Effector memory CD8-positive, alpha-beta T cell (primary cell): Measurements from ENCODE around the gene VDAC1.

ENCODE experiments used
- ATAC-seq: fragments of 150-1000 bp; cut with Tn5 transposase; replicated peaks from 2 replicates; pipeline ENCODE4 v1.10.0; 2021; ENCODE audit warnings: mild to moderate bottlenecking, moderate library complexity
- DNase-seq, 3 experiments: peaks; one replicate each; pipeline ENCODE4 v3.0.0; 2021
- H3K27ac Mint-ChIP-seq, 2 donors: one replicate each; pipeline ENCODE4 v1.8.0; 2022; ENCODE audit warnings: mild to moderate bottlenecking in 2 of 2, mixed read lengths in 2 of 2, moderate library complexity in 2 of 2
- H3K27me3 Mint-ChIP-seq, 2 donors: one replicate each; pipeline ENCODE4 v1.8.0; 2022; ENCODE audit warnings: mixed read lengths in 2 of 2
- H3K36me3 Mint-ChIP-seq: one replicate; pipeline ENCODE4 v1.8.0; 2022; ENCODE audit warnings: mild to moderate bottlenecking, moderate library complexity, mixed read lengths; ENCODE audit not compliant: insufficient read depth
- H3K4me1 Mint-ChIP-seq, 2 donors: one replicate each; pipeline ENCODE4 v1.8.0; 2022; ENCODE audit warnings: low read depth in 2 of 2, mixed read lengths in 2 of 2
- H3K4me3 Mint-ChIP-seq, 2 donors: one replicate each; pipeline ENCODE4 v1.8.0; 2022; ENCODE audit warnings: mild to moderate bottlenecking in 2 of 2, mixed read lengths in 2 of 2, moderate library complexity in 2 of 2
- H3K9me3 Mint-ChIP-seq, 2 donors: one replicate each; pipeline ENCODE4 v1.8.0; 2022; ENCODE audit warnings: mixed read lengths in 2 of 2

Gene VDAC1

DNA sequence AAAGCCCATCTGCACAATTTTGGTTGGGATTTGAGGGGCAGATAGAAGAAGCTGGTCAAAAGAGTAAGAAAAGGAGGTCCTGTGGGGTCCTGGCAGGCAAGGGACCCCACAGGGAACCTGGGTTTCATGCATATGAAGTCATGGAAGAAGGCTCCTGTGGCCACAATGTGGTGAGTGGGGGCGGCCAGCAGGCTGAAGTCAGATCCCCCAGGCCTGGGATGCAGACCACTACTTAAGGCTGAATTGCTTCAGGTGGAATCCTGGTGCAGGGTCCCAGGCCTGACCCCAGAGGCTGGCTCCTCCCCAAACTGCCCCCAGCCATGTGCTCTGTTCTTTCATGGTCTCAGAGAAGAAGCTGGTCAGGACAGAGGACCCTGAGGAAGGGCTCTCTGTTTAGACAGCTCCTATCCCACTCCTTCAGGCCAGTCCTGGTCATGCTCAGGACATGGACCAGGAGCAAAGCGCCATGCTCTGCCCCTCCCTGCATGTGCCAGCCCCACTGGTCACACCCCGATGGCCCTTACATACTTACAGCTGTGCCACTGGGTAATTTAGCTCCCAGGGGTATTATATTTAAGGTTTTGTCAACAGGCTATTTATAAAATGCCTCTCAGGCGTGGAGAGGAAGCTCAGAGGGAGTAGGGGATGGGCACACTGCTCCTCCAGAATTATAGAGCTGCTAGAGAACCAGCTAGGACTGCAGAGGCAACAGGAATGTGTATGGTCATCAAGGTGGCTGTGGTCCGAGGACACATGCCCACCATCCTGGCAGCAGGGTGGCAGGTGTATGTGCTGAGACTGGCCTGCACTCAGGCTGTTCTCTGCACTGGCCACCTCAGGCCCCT lies 69.7 kb downstream of the VDAC1 start:
- H3K4me1 Mint-ChIP-seq: peaks cover 3 to 6% of the 10 kb centered on the region in 2 donors
- no peak overlapping the region for H3K4me3 Mint-ChIP-seq
- H3K27ac Mint-ChIP-seq: peak overlapping the region; percentile 7 to 10
- no peak for DNase-seq
- no peaks in the 10 kb centered on the region for H3K36me3 Mint-ChIP-seq
- peaks cover 0 to 24% of the 10 kb centered on the region in 2 donors for H3K27me3 Mint-ChIP-seq
- no peaks in the 10 kb centered on the region for H3K9me3 Mint-ChIP-seq
- ATAC-seq: peak; percentile 20

DNA sequence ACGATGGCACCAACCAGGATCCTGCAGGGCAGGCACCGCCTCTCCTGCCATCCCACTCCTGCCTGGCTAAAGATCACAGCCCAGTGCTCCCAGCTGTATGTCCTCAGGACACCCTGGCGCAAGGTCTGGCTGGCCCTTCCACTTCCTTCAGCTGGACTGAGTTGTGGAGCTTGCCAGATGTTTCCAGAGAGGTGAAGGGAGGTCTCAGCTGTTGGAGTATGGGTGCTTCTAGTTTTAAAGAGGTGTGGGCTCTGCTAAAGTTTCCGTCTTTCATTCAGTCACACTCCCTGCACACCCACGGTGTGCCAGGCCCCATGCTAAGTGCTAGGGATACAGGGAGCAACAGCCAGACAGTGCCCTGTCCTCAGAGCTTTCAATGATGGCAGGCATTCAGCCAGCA lies 70.5 kb downstream of the VDAC1 start:
- Mint-ChIP-seq H3K4me1 (peaks cover 5 to 8% of the 10 kb centered on the region in 2 donors), H3K9me3 (no peaks in the 10 kb centered on the region), H3K27me3 (peaks cover 0 to 24% of the 10 kb centered on the region in 2 donors), H3K27ac (peak overlapping the region in 1 of 2 donors; percentile 85), H3K36me3 (no peaks in the 10 kb centered on the region), H3K4me3 (no peak overlapping the region)
- DNase-seq (no peak), ATAC-seq (no peak)

GRCh38 chr5:133933670-133934295 lies 71.0 kb downstream of the VDAC1 start:
- no peaks in the 10 kb centered on the region for H3K36me3 Mint-ChIP-seq
- H3K27ac Mint-ChIP-seq: peak overlapping the region in 1 of 2 donors; percentile 85
- H3K9me3 Mint-ChIP-seq: no peaks in the 10 kb centered on the region
- H3K4me3 Mint-ChIP-seq: no peak overlapping the region
- DNase-seq: no peak
- no peak for ATAC-seq
- peaks cover 0 to 24% of the 10 kb centered on the region in 2 donors for H3K27me3 Mint-ChIP-seq
- peaks cover 5 to 8% of the 10 kb centered on the region in 2 donors for H3K4me1 Mint-ChIP-seq

DNA sequence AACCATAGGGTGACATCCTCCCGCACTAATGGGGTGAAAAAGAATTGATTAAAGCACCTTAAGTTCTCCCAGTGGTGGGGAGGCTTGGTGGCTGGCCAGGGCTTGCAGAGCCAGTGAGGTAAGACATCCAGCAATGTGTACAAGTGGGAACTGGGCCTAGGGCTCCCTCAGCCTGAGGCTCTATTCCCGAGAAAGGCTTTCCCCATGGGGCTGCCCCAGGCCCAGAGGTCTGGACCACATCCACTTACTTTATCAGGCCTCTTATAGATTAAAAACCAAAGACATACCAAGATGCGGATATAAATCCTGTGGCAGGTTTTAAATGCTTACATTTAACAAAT lies 71.6 kb downstream of the VDAC1 start:
- H3K27me3 Mint-ChIP-seq: peaks cover 0 to 24% of the 10 kb centered on the region in 2 donors
- DNase-seq (no peak), ATAC-seq (no peak)
- no peak overlapping the region for H3K4me3 Mint-ChIP-seq
- H3K36me3 Mint-ChIP-seq: no peaks in the 10 kb centered on the region
- no peaks in the 10 kb centered on the region for H3K9me3 Mint-ChIP-seq
- H3K4me1 Mint-ChIP-seq: peaks cover 5 to 8% of the 10 kb centered on the region in 2 donors
- H3K27ac Mint-ChIP-seq: peak overlapping the region in 1 of 2 donors; percentile 85

- Mint-ChIP-seq H3K36me3 (no peaks in the 10 kb centered on the region), H3K4me1 (peaks cover 5 to 8% of the 10 kb centered on the region in 2 donors), H3K27me3 (peaks cover 0 to 24% of the 10 kb centered on the region in 2 donors), H3K27ac (peak overlapping the region in 1 of 2 donors; percentile 85), H3K9me3 (no peaks in the 10 kb centered on the region), H3K4me3 (no peak overlapping the region)
- no peak for ATAC-seq
- no peak for DNase-seq
Observed at GRCh38 chr5:133932441-133933168, 72.2 kb downstream of the VDAC1 start.

- H3K4me1 Mint-ChIP-seq: peaks cover 5 to 8% of the 10 kb centered on the region in 2 donors
- peak overlapping the region in 1 of 2 donors; percentile 89 for H3K27ac Mint-ChIP-seq
- no peaks in the 10 kb centered on the region for H3K36me3 Mint-ChIP-seq
- no peaks in the 10 kb centered on the region for H3K9me3 Mint-ChIP-seq
- no peak for ATAC-seq
- no peak overlapping the region for H3K4me3 Mint-ChIP-seq
- H3K27me3 Mint-ChIP-seq: peaks cover 0 to 21% of the 10 kb centered on the region in 2 donors
- DNase-seq: no peak
Observed at GRCh38 chr5:133931546-133931945, 73.2 kb downstream of the VDAC1 start.

DNA sequence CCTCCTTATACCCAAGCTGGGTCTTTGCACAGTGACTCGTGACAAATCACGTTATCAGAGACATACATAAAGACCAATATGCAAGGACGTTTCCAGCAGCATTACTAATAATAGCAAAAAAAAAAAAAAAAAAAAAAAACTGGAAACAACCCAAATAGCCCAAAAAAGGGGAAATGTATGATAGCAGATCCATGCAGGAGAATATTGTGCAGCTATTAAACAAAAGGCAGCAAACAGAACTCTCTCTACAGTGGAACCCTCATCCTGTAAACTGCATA lies 74.0 kb downstream of the VDAC1 start:
- peaks cover 5 to 8% of the 10 kb centered on the region in 2 donors for H3K4me1 Mint-ChIP-seq
- peaks cover 0 to 18% of the 10 kb centered on the region in 2 donors for H3K27me3 Mint-ChIP-seq
- peak overlapping the region; percentile 77 to 79 for H3K4me3 Mint-ChIP-seq
- peak overlapping the region; percentile 89 to 93 for H3K27ac Mint-ChIP-seq
- no peaks in the 10 kb centered on the region for H3K36me3 Mint-ChIP-seq
- no peak for ATAC-seq
- no peak for DNase-seq
- H3K9me3 Mint-ChIP-seq: no peaks in the 10 kb centered on the region

DNA sequence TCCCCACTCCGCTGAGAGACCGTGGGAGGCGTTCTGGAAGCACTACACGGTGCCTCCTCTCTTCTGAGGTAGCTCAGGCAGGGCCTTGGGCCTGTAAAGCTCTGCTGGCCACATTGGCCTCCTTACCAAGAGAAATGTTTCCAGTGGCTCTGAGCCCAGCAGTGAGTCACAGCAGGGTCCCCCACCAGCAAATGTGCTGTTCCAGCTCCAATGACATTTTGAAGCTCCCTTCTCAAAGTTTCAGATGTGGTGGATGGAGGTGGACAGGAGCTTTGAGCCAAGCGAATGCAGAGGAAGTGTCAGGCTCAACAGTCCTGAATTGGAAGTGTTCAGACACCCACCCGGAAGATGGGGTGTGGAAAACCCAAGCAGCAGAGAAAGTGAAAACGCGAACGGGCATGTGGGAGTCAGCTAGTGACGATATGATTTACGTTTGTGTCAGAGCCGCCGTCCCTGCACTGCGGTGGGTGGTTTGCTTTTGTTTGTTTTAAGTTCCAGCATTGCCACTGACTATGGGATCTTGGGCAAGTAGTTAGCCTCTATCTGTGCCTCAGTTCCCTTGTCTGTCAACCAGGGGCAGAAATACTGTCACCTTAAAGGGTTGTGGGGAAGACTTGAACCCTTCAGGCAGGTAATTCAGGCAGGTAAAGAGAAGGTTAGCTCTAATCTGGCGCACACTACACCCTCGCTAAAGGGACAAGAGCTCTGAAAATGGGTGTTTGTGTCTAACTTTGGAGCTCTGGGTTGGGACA lies 74.5 kb downstream of the VDAC1 start:
- DNase-seq (peak; percentile 17 to 50 (median 25)), ATAC-seq (peak; percentile 86)
- Mint-ChIP-seq H3K4me3 (peak overlapping the region; percentile 77 to 79), H3K27me3 (peaks cover 4 to 23% of the 10 kb centered on the region in 2 donors), H3K27ac (peak overlapping the region; percentile 89 to 93), H3K4me1 (peaks cover 5 to 8% of the 10 kb centered on the region in 2 donors), H3K36me3 (no peaks in the 10 kb centered on the region), H3K9me3 (no peaks in the 10 kb centered on the region)

GRCh38 chr5:133928587-133929393 lies 76.0 kb downstream of the VDAC1 start:
- Mint-ChIP-seq H3K9me3 (no peaks in the 10 kb centered on the region), H3K36me3 (no peaks in the 10 kb centered on the region), H3K27ac (peak overlapping the region; percentile 89 to 93), H3K4me3 (no peak overlapping the region), H3K4me1 (peaks cover 5 to 8% of the 10 kb centered on the region in 2 donors), H3K27me3 (peaks cover 10 to 26% of the 10 kb centered on the region in 2 donors)
- DNase-seq (no peak), ATAC-seq (no peak)

- Mint-ChIP-seq H3K27me3 (peaks cover 10 to 26% of the 10 kb centered on the region in 2 donors), H3K27ac (peak overlapping the region in 1 of 2 donors; percentile 56), H3K4me3 (no peak overlapping the region), H3K4me1 (peaks cover 5 to 8% of the 10 kb centered on the region in 2 donors), H3K9me3 (no peaks in the 10 kb centered on the region), H3K36me3 (no peaks in the 10 kb centered on the region)
- ATAC-seq: no peak
- DNase-seq: no peak
Observed at GRCh38 chr5:133927300-133928180, 77.2 kb downstream of the VDAC1 start.

GRCh38 chr5:133926489-133927299 lies 78.1 kb downstream of the VDAC1 start:
- H3K4me3 Mint-ChIP-seq: no peak overlapping the region
- no peak overlapping the region for H3K27ac Mint-ChIP-seq
- peaks cover 10 to 34% of the 10 kb centered on the region in 2 donors for H3K27me3 Mint-ChIP-seq
- peaks cover 5 to 8% of the 10 kb centered on the region in 2 donors for H3K4me1 Mint-ChIP-seq
- H3K9me3 Mint-ChIP-seq: no peaks in the 10 kb centered on the region
- H3K36me3 Mint-ChIP-seq: no peaks in the 10 kb centered on the region
- DNase-seq: no peak
- no peak for ATAC-seq
